A673 (cell line): Measurements from ENCODE around the gene PBXIP1.

ENCODE experiments used
- CTCF ChIP-seq: fragments of 300-800, 200-600 bp; sonication (generic); conservative IDR thresholded peaks from 2 replicates; pipeline ENCODE4 v1.5.1; 2017; ENCODE audit warnings: low read depth, mild to moderate bottlenecking, antibody characterized with exemption, low read length, moderate library complexity, mixed read lengths
- EZH2 ChIP-seq: fragments of 200-600 bp; sonication (generic); IDR thresholded peaks from 2 replicates; pipeline ENCODE4 v1.6.1; 2017; ENCODE audit warnings: borderline replicate concordance, low read depth, mild to moderate bottlenecking, mixed read lengths, antibody characterized with exemption, low read length; ENCODE audit not compliant: poor library complexity, severe bottlenecking

GRCh38 chr1:154972517-154973343, 16.8 kb upstream of the PBXIP1 start:
- TF ChIP-seq CTCF (no peak), EZH2 (no peak)
